RKO (cell line): ENCODE measurements around the gene MYL7.
"Not testable (repeated sequence)": the region's sequence is repeated elsewhere in the genome, so short reads cannot be mapped to it uniquely, and the experiment has no call there.

Experiments used
- DNase-seq: peaks from one replicate; pipeline ENCODE4 v3.0.0-alpha.2; 2016; ENCODE audit warnings: low spot score

MYL7 gene, protein sequence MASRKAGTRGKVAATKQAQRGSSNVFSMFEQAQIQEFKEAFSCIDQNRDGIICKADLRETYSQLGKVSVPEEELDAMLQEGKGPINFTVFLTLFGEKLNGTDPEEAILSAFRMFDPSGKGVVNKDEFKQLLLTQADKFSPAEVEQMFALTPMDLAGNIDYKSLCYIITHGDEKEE

DNA sequence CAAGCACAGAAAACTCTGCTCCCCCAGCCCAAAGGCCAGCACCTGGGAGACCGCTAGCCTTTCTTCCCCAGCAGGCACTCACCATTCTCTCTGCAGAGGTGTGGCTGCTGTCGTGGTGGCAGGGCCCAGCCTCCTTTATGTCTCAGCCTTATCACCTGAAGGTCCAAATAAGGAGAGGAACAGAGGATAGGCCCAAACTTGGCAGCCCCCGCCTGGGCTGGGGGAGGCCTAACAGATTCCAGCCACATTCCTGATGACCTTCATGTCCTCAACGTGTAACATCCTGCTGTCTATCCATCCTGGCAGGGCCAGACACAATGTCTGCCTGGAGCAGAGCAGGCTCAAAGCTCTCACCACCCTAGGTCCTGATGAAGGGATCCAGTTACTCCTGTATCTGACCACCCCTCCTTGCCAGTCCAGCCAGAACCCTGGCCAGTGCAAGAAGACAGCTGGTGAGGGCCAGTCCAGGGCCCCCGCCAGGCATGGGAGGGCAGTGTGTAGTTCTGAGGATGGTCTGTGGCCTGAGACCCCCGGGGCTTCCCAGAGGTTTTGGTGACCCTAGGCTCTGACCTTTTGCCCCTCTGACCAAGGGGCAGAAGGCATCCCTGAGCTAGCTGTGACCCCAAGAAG is at the start of gene MYL7:
TSS of gene MYL7 (minus strand) at position 112 of the 630 bp plus-strand sequence. CDS start at position 85, 27 bp downstream.
- DNase-seq = no peak

- no peak for DNase-seq
These were observed 49.1 kb upstream of the MYL7 start for GRCh38 chr7:44189993-44190872.

GRCh38 chr7:44189286-44189992 is 48.3 kb upstream of the MYL7 start, which contains the start of gene GCK:
Gene GCK (minus strand): TSS chr7:44189439. CDS start chr7:44188953, 486 bp downstream.
- no peak for DNase-seq

DNA sequence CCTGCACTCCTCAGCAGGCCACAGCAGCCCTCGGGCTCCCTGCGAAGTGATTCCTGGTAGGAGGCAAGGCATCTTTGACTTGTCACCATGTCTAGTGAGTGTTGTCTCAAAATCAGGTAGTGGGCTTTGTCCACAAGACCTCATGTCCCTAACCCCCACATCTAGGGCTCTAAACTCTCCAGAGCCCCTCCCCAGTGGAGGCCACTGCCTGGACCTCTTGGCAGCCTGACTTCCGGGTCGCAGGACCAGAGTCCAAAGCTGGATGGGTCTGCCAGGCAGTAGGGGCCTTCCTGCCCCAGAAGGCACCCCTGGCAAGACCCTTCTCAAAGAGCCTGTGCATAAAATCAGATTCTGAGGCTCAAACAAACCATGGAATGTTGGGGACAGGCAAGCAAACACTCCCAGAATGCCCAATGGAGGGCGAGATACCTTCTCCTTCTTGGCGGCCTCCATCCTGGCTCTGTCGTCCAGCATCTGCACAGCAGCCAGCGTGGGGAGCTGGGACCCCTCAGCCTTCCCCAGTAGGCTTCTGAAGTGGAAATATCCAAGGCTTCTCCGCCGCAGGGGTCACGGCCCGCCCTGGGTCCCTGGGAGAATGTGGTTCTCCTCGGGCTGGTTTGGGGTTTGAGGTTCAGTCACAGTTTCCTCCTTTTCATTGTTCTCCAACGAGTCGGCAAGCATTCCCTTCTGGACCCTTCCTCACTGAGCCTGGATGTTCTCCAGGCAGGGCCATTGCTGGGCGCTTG is 47.5 kb upstream of the MYL7 start:
- no peak for DNase-seq

GRCh38 chr7:44187636-44188416 is 46.7 kb upstream of the MYL7 start:
- no peak for DNase-seq

DNA sequence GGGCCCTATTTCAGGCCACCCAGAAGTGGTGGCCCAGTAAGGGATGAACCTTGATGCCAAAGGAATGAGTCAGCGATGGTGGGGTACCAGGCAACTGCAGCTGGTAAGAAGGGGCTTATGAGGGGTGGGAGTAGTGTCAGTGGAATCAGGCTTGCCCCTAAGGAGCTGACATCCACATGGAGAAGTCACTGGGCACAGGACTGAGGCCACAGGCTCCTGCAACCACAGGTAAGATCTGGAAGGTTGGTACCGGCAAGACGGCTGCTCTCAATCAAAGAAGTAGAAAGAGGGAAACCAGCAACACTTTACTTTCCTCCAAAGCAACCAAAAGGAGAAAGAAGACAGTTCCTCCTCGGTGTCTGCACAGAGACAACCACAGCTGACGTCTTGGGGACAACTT is 45.6 kb upstream of the MYL7 start:
- no peak for DNase-seq

DNA sequence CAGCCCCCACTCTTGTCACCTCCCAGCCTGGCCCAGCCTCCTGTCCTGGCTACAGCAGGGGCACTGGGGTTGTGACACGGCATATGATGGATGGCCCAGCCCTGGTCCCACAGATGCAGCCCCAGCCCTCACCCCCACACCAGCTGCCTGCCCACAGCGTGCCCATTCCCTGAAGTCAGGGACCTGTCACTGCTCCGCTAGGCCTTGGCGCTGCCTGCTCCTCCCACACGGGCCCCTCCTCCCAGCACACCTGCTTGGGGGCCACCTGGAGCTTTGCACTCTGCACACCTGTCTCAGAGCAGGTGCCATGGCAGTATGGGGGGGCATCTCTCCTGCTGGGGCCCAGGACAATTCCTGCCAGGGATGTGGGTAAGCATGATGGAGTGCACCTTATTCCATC is 44.6 kb upstream of the MYL7 start:
- no peak for DNase-seq

DNA sequence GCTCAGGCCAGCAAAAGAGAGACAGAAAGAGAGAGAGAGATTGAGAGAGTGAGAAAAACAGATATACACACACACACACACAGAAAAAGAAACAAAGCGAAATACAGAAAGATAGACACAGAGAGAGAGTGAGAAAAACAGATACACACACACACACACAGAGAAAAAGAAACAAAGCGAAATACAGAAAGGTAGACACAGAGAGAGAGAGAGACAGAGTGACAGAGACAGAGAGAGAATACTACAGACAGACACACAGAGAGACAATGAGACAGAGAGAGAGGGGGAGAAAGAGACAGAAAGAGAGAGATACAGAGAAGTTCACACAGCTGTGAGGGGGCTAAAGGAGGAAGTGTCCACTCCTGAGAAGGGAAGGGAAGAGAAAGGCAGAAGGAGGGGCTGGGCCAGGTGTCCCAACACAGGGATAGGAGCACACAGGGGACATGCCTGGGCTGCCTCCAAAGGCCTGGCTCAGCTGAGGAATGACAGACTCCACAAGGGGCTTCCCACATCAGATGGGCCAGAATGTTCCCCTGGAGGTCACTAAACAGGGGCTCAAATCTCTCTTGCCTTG is 43.8 kb upstream of the MYL7 start:
- no peak for DNase-seq

DNA sequence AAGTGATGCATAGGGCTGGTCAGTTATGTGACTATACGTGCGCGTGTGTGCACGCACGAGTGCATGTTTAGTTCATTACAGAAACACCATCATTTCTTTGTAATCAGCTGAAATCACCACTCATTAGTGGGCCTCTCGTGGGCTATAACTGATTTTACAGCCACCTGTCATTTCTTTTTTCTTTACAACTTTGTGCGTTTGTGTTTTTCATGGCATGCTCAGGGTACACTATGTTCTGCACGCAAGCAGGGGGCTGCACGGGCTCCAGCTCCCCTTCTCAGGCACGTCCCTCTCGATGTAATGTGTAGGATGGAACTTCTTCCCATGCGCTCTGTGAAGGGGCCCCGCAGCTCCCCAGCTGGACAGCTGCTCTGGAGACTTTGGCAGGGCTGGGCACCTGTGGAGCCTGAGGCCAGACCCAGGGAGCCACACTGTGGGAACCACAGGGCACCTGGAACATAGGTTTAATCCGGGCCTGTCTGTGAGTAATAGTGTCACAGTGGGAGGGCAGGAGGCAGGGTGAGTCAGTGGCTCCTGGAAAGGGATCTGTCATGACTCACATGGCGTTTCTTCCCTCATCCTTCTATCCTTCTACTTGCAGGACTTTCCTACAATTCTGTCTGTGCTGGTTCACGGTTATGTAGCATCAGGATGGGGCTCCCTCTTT is 43.2 kb upstream of the MYL7 start:
- peak; percentile 80 for DNase-seq

DNA sequence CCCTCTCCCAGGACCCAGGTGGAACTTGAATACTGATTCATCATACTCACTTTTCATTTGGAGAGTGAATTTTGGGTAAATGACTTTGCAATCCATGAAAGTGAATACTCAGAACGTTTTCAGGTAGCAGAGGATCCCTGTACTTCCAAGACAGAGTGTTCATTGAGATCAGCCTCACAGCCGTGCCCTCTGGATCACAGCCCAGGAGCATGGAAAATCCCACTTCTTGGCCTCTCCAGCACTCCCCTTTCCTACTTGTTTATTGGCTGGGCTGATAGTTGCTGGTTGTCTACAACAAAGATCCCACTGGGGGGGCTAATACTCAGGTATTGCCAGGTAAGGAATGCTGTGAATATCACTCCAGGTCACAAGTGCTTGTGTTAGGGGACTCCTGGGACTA is 42.3 kb upstream of the MYL7 start:
- no peak for DNase-seq

DNA sequence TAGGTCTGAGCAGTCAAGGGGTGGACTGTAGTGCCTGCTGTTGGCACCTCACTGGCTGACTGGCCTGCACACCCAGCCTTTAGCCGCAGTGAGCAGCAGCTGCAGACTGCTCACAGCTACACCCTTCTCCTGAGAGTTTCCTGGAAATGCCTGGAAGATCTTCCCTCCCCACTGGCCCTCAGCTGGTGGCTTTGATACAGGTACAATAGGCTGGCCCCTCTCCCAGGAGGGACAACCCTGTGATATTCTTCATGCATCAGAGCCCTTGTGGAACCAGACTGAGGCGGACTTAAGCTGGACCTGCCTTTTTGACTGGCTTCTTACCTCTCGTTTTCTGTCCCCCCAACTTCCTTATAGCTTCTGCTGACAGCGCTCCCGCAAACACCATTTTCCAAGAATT is 41.7 kb upstream of the MYL7 start:
- DNase-seq = no peak

DNA sequence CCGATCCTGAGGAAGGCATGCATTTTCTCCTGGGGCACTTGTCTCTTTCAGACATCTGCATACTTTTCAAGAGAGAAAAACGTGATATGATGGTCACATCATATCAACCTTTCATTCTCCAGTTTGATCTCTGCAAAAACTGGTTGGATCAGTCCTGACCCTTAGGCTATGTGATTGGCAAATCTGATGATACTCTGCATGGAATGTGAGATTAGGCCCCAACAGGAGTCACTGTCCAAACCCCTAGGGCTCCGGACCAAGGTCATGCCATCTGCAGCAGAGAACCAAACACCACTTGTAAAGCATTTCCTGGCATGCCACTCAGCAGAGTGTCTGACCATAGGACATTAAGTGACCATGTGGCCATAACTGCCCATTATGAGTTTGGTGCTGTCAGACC is 39.5 kb upstream of the MYL7 start:
- DNase-seq = no peak

- no peak for DNase-seq
These were observed 36.5 kb upstream of the MYL7 start for GRCh38 chr7:44177570-44178131.

DNA sequence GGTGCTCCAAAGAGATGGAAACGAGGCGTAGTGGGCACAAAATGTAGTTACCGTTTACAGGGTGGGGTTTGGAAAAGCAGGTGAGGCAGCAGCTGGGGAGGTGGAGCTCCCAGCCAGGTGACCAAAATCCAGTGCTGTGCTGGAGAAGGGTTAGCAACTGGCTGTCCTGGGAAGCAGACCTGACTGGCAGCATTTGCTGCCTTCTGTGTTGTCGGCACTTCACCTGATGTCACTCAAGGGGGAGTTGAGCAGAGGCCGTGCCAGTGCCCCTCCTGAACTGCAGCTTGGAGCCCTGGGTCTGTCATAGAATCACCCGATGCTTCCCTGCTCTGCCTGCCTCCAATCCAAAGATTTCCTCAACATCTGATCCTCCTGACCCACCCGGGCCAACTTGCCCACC is 35.4 kb upstream of the MYL7 start:
- DNase-seq = no peak

GRCh38 chr7:44175730-44176129 is 34.6 kb upstream of the MYL7 start:
- no peak for DNase-seq

- DNase-seq = not testable (repeated sequence)
These were observed 33.5 kb upstream of the MYL7 start for GRCh38 chr7:44174694-44174948.

DNA sequence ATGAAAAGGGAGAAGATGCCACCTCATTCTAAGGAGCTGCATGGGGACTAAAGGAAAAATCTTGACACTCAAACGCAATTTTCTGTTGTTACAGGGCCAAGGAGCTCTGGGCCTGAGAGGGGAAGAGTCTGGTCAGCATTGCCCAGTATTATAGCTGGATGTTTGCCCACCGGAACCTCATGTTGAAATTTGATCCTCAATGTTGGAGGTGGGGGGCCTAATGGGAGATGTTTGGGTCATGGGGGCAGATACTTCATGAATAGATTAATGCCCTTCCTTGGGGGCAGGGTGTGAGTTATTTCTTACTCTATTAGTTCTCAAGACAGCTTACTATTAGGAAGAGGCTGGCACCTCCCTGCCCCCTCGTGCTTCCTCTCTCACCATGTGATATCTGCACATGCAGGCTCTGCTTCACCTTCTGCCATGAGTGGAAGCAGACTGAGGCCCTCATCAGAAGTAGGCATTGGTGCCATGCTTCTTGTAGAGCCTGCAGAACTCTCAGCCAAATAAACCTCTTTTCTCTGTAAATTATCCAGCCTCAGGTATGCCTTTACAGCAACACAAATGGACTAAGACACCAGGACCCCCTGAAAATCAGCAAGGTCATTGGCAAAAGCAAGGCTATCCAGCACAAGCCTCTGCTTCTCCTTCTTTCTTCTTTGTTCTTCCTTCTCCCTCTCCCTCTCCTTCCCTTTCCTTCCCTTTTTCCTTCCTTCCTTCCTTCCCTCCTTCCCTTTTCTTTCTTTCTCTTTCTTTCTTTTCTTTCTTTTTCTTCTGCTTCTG is 33.0 kb upstream of the MYL7 start:
- DNase-seq = no peak

GRCh38 chr7:44172803-44173424 is 31.8 kb upstream of the MYL7 start:
- DNase-seq = peak; percentile 24

- no peak for DNase-seq
These were observed 31.2 kb upstream of the MYL7 start for GRCh38 chr7:44172352-44172751.
